MCF 10A (cell line): ENCODE data around the gene PROK1. TPM values are rescaled to one million over a fixed set of nuclear protein-coding genes. Genes with fewer than 3 reads are reported as not detected.

ENCODE experiments used
- BruUV-seq: library from RNA; stranded (reverse); fragments of 400-500 nt; replicated peaks from 2 replicates; lab custom pipeline; 2021; lab: Mats Ljungman, UMichigan
- CTCF ChIA-PET: fragments of 300-600 bp; sonication (Branson Sonifier 250); formaldehyde crosslinking; extraction: SDS; loops from one replicate; lab custom pipeline; 2021; ENCODE audit warnings: antibody characterized with exemption, inconsistent platforms; lab: Yijun Ruan, JAX
- POLR2A ChIA-PET: fragments of 300-600, 350-650 bp; sonication (Branson Sonifier 250); formaldehyde crosslinking; extraction: SDS; loops from one replicate; lab custom pipeline; 2020; ENCODE audit warnings: antibody characterized with exemption, inconsistent platforms; lab: Yijun Ruan, JAX
- DNase-seq: peaks from one replicate; pipeline ENCODE4 v3.0.0-alpha.2; 2018; ENCODE audit not compliant: unreplicated experiment
- H3K27ac Mint-ChIP-seq: one replicate; pipeline ENCODE4 v1.8.0; 2022; ENCODE audit warnings: mild to moderate bottlenecking, low read depth, mixed read lengths; ENCODE audit not compliant: unreplicated experiment
- H3K27me3 Mint-ChIP-seq: one replicate; pipeline ENCODE4 v1.8.0; 2022; ENCODE audit warnings: mixed read lengths; ENCODE audit not compliant: insufficient read depth, unreplicated experiment
- H3K36me3 Mint-ChIP-seq: one replicate; pipeline ENCODE4 v1.8.0; 2022; ENCODE audit warnings: mild to moderate bottlenecking, moderate library complexity, mixed read lengths; ENCODE audit not compliant: insufficient read depth, unreplicated experiment
- H3K4me1 Mint-ChIP-seq: one replicate; pipeline ENCODE4 v1.8.0; 2022; ENCODE audit warnings: mixed read lengths; ENCODE audit not compliant: insufficient read depth, unreplicated experiment
- H3K4me3 Mint-ChIP-seq: one replicate; pipeline ENCODE4 v1.8.0; 2022; ENCODE audit warnings: mild to moderate bottlenecking, moderate library complexity, mixed read lengths; ENCODE audit not compliant: unreplicated experiment
- H3K9me3 Mint-ChIP-seq: one replicate; pipeline ENCODE4 v1.8.0; 2022; ENCODE audit warnings: mixed read lengths; ENCODE audit not compliant: unreplicated experiment
- intact Hi-C: fragments of 100-400 bp; cut with micrococcal nuclease; formaldehyde crosslinking; loops from 2 replicates; pipeline ENCODE4 v1.14.1; 2022
- total RNA-seq: library from RNA; stranded (reverse); gene quantifications from 2 replicates; pipeline ENCODE4 v1.2.3, GENCODE V29; 2022
- TF ChIP-seq, protein P1 (sequence below): fragments of 200-600 bp; IDR thresholded peaks from one replicate; pipeline ENCODE4 v1.8.0; 2022; ENCODE audit warnings: antibody characterized with exemption, mild to moderate bottlenecking; ENCODE audit not compliant: unreplicated experiment

PROK1 gene
- total RNA-seq, 1 experiment from 2014 or later: not detected

- TF ChIP-seq, protein P1, sequence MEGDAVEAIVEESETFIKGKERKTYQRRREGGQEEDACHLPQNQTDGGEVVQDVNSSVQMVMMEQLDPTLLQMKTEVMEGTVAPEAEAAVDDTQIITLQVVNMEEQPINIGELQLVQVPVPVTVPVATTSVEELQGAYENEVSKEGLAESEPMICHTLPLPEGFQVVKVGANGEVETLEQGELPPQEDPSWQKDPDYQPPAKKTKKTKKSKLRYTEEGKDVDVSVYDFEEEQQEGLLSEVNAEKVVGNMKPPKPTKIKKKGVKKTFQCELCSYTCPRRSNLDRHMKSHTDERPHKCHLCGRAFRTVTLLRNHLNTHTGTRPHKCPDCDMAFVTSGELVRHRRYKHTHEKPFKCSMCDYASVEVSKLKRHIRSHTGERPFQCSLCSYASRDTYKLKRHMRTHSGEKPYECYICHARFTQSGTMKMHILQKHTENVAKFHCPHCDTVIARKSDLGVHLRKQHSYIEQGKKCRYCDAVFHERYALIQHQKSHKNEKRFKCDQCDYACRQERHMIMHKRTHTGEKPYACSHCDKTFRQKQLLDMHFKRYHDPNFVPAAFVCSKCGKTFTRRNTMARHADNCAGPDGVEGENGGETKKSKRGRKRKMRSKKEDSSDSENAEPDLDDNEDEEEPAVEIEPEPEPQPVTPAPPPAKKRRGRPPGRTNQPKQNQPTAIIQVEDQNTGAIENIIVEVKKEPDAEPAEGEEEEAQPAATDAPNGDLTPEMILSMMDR: no peak
- CTCF ChIA-PET: interaction anchor here (0.8 to 20.7 kb wide), 4 partner anchors 29 to 447 kb away, joined by 3 to 808 read pairs (median 288); partner anchors contain the start of genes KCNC4 and LAMTOR5
- no peak for DNase-seq
- Mint-ChIP-seq H3K9me3 (no peaks in the 10 kb centered on the region), H3K4me3 (no peak overlapping the region), H3K36me3 (no peaks in the 10 kb centered on the region), H3K4me1 (peaks cover 11% of the 10 kb centered on the region), H3K27ac (no peak overlapping the region), H3K27me3 (peaks cover 9% of the 10 kb centered on the region)
- POLR2A ChIA-PET: no interaction called here
- no TSS peak for BruUV-seq
- intact Hi-C loops: no loop called here
Observed at GRCh38 chr1:110466646-110467280, 15.8 kb downstream of the PROK1 start.

GRCh38 chr1:110471131-110471530 lies 20.2 kb downstream of the PROK1 start:
- ChIA-PET CTCF (interaction anchor here (0.6 to 20.5 kb wide), 3 partner anchors 25 to 1789 kb away, joined by 3 to 273 read pairs (median 3); no protein-coding TSS in a partner anchor), POLR2A (no interaction called here)
- Mint-ChIP-seq H3K4me1 (peaks cover 1% of the 10 kb centered on the region), H3K36me3 (no peaks in the 10 kb centered on the region), H3K9me3 (no peaks in the 10 kb centered on the region), H3K27ac (no peak overlapping the region), H3K27me3 (peaks cover 10% of the 10 kb centered on the region), H3K4me3 (no peak overlapping the region)
- BruUV-seq: no TSS peak
- DNase-seq: no peak
- intact Hi-C loops: loop anchor here (2.0 kb wide), 1 partner anchor 26 kb away; no protein-coding TSS in a partner anchor
- TF ChIP-seq, protein P1: no peak

DNA sequence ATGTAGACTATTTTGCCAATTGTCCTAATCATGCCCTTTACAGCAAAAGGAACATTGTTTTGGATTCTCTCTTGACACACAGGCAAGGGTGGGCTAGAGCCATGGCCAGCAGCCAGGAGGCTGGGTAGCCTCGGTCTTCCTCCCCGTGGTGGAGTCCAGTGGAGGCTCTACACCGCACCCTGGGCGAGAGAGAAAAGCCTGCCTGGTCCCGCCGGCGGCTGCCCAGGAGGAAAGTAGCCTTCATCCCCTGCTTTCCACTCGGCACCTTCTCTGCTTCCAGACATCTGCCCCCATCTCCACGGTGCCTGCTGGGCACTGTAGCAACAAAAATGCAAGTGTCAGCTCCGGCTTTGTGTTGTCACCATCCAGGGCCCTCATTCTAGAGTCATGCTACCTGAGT lies 21.6 kb downstream of the PROK1 start:
- H3K27ac Mint-ChIP-seq: no peak overlapping the region
- H3K9me3 Mint-ChIP-seq: no peaks in the 10 kb centered on the region
- ChIA-PET POLR2A (no interaction called here), CTCF (interaction anchor here (1.3 to 20.5 kb wide), 5 partner anchors 10 to 24 kb away, joined by 3 to 273 read pairs (median 14); no protein-coding TSS in a partner anchor)
- H3K4me3 Mint-ChIP-seq: no peak overlapping the region
- H3K36me3 Mint-ChIP-seq: no peaks in the 10 kb centered on the region
- H3K27me3 Mint-ChIP-seq: peaks cover 10% of the 10 kb centered on the region
- peaks cover 15% of the 10 kb centered on the region for H3K4me1 Mint-ChIP-seq
- intact Hi-C loops: no loop called here
- BruUV-seq: no TSS peak
- no peak for DNase-seq
- TF ChIP-seq, protein P1: no peak

DNA sequence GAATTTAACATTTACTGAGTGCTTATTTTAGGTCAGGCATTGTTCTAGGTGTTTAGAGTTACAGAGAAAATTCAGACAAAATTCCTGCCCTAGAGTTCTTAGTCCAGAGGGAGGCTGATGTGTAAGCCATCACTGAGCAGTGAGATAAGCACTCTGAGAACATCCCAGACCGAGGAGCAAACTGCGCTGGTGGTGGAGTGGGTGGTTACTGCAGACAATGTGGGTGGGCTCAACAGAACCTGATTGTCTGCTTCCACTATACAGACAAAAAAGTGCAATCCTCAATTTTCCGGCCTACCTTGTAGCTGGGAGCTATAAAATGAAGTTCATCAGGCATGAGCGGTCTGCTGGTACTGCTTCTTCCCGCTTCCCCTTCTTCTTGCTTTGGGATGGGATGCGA lies 23.5 kb downstream of the PROK1 start:
- Mint-ChIP-seq H3K27me3 (peaks cover 10% of the 10 kb centered on the region), H3K4me3 (no peak overlapping the region), H3K9me3 (no peaks in the 10 kb centered on the region), H3K4me1 (peaks cover 18% of the 10 kb centered on the region), H3K27ac (no peak overlapping the region), H3K36me3 (no peaks in the 10 kb centered on the region)
- CTCF ChIA-PET: interaction anchor here (0.6 to 2.5 kb wide), 8 partner anchors 14 to 369 kb away, joined by 3 to 24 read pairs (median 6); no protein-coding TSS in a partner anchor
- no TSS peak for BruUV-seq
- TF ChIP-seq, protein P1: no peak
- no peak for DNase-seq
- intact Hi-C loops: no loop called here
- POLR2A ChIA-PET: no interaction called here
